ENCODE data around the gene TOP2A.

TOP2A gene

GRCh38 chr17:40453881-40454612 lies 36.4 kb upstream of the TOP2A start:
- in situ Hi-C loops (cut with MboI; ENCODE audit: low sequenced_read_pairs), result no loop called here

DNA sequence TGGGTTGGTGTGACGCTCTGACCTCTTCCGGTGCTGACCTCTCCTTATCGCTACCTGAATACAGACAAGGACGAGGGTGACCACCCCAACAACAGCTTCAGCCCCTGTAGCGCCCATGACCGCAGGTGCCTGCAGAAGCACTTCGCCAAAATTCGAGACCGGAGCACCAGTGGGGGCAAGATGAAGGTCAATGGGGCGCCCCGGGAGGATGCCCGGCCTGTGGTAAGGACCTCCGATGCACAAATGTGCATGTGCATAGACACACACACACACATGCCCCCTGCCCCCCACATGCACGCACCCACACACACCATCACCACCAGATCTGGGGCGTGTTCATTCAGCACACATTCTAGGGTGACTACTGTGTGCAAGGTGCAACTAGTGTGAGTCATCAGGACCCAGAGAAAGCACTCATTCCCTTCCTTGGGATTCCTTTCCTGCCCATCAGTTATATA lies 35.3 kb upstream of the TOP2A start:
- in situ Hi-C loops (cut with MboI; ENCODE audit: low sequenced_read_pairs), result no loop called here

- in situ Hi-C loops (cut with MboI; ENCODE audit: low sequenced_read_pairs), result no loop called here
Observed at GRCh38 chr17:40452216-40452787, 34.6 kb upstream of the TOP2A start.

GRCh38 chr17:40451420-40451819 lies 33.7 kb upstream of the TOP2A start:
- in situ Hi-C loops (cut with MboI; ENCODE audit: low sequenced_read_pairs), result no loop called here

DNA sequence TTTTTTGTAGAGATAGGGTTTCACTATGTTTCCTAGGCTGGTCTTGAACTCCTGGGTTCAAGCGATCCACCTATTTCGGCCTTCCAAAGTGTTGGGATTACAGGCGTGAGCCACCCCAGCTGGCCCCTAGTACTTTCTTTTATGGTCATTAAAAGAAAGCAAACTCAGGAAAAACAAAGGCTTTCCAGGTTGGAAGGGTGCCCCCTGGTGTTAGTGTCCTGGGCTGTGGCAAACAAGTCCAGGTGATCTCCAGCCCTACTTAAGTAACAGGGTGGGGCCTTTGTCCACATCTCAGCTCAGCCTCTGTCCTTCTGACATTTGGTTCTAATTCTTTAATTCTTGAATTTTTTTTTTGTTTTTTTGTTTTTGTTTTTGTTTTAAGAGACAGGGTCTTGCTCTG lies 32.5 kb upstream of the TOP2A start:
- in situ Hi-C loops (cut with MboI; ENCODE audit: low sequenced_read_pairs), result no loop called here

- in situ Hi-C loops (cut with MboI; ENCODE audit: low sequenced_read_pairs), result no loop called here
Observed at GRCh38 chr17:40448639-40449261, 31.1 kb upstream of the TOP2A start.

DNA sequence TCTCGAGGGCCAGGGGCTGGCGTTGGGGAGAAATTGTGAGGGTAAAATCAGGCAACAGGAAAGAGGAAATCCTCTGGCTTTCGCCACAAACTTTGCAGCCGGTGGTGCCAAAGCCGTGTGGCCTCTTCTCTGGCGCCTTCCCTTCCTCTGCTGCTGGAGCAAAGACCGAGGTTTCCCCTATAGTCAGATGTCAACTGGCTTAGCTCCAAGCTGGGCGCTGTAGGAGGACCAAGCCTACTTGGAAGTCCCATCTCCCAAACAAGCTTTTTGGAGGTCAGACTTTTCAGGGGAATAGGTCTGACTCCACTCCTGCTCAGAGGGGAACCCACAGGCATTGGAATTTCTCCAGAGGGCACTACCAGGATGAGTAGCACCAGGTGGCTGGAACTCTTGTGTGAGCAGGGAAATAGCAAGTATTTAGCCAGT lies 30.5 kb upstream of the TOP2A start:
- in situ Hi-C loops (cut with MboI; ENCODE audit: low sequenced_read_pairs), result no loop called here

DNA sequence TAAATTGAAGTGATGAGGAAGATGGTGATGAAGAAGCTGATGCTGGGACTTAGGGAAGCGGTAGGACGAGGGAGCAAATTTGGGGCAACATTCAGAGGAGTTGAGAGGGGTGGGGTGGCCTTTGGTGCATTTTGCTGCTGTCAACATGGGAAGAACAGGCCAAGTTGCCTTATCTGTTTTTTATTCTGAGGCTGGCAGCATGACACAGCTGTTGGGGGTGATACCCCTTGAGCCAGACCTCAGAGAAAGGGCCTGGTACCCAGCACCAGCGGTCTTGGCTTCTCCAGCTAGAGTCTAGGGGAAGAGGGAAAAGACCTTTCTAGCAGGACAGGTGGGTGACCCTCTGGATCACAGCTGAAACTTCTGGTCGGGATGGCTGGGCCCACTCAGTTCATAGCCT lies 30.1 kb upstream of the TOP2A start:
- in situ Hi-C loops (cut with MboI; ENCODE audit: low sequenced_read_pairs), result no loop called here

DNA sequence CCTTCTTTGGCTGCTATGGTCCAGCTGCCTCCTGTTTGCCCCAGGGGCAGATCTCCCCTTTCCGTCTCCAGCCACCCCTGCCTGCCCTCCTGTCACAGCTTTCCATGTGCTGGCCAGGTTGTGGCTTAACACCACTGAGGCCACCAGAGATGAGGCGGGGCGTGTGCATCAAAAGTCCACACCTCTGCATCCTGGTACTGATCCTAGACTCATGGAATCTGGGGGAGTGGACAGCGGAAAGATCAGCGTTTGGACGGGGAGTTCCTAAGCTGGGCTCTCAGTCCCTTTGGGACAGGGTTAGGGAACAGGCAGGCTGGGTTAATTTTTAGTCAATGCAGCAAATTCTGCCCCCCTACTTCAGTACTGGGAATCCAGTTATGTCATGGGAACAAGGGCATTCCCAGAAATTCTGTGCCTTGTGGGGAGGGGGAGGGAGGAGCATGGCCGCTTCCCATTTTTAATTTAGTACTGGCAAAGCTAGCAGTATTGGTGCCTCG lies 29.5 kb upstream of the TOP2A start:
- in situ Hi-C loops (cut with MboI; ENCODE audit: low sequenced_read_pairs), result no loop called here

DNA sequence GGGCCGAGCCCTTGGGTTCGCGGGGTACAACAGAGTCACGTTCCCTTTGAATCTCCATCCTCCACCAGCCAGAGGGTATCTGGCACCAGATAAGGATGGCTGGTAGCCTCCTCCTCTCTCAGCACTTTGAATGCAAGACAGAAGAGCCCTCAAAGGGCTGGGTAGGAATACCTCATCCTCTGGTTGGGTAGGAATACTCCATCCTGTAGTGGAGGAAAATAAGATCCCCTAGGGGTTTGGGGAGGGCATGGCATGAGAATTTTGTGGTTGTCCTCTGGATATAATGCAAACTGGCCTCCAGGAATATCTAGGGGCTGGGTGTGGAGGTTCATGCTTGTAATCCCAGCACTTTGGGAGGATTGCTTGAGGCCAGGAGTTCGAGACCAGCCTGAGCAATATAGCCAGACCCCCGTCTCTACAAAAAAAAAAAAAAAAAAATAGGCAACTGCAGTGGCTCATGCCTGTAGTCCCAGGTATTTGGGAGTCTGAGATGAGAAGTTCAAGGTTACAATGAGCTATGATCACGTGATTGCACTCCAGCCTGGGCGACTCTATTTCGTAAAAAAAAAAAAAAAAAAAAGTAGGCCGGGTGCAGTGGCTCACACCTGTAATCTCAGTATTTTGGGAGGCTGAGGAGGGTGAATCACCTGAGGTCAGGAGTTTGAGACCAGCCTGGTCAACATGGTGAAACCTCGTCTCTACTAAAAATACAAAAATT lies 28.2 kb upstream of the TOP2A start:
- in situ Hi-C loops (cut with MboI; ENCODE audit: low sequenced_read_pairs), result no loop called here

DNA sequence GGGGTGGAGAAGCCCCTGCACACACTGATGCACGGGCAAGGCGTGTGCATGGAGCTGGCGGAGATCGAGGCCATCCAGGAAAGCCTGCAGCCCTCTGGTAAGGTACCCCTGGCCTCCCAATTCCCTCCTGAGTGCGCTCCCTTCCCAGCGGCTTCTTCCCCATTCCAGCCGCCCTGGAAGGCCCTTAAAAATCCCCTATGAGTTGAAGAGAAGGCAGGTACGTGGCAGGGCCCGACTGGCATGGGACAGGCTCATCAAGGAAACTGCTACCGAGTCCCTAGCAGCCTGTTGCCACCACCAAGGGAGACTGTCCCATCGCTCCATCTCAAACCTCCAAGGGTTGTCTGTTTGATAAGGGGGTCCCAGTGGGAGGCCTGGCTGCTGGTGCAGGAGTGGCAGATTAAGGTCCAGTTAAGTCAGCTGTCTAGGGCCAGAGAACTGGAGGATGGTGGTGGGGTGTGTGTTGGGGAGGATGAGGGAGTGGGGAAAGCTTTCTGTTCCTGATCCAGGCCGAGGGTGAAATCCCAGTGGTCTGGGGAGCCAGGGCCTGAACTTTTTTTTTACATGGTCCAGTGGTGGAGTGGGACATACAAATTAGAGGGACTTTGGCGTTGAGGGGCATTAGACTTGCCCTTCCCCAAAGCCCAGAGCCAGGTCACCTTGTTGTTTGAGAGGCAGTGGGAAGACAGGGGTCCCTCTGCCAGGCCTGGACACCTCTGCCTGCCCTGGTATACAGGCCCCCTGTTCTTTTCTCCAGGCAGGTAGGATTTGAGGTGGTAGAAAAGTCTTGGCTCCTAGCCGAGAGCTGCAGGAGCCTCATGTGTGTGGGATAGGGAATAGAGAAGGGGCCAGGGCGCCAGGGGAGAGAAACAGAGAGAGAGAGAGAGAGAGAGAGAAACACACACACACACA lies 26.5 kb upstream of the TOP2A start:
- in situ Hi-C loops (cut with MboI; ENCODE audit: low sequenced_read_pairs), result no loop called here

- in situ Hi-C loops (cut with MboI; ENCODE audit: low sequenced_read_pairs), result no loop called here
Observed at GRCh38 chr17:40443196-40443987, 25.7 kb upstream of the TOP2A start, which contains the start of gene IGFBP4. IGFBP4 (plus strand) TSS chr17:40443450; CDS start chr17:40443736, 286 bp downstream.

DNA sequence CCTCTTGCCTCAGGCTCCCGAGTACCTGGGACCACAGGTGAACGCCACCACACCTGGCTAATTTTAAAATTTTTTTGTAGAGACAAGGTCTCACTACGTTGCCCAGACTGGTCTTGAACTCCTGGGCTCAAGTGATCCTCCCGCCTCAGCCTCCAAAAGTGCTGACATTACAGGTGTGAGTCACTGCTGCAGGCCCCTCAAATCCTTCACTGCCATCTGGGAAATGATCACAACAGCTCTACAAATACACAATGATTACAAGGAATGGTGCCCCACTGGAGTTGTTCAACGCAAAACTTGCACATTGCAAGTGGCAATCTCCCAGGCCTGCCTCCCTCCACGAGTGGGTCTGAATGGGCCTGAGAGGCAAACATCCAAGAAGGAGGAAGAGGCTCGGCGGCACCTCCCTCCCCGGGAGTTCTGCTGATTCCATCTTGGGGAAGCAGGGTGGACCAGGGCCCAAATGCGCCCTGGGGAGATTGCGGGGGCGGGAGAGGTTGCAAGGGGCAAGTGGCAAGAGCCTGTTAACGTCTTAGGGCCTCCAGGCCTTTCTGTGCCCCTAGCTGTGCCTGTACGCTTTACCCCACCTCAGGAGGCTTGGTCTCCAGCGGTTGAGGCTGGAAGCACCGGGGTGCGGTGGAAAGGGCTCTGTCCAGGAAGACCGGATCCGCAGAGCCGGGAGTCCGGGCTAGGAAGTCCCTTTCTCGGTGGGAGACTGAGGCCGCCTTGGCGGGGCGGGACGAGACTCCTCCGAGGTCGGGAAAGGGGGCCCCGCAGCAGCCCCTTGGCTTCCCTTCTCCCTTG lies 24.9 kb upstream of the TOP2A start:
- in situ Hi-C loops (cut with MboI; ENCODE audit: low sequenced_read_pairs), result no loop called here

DNA sequence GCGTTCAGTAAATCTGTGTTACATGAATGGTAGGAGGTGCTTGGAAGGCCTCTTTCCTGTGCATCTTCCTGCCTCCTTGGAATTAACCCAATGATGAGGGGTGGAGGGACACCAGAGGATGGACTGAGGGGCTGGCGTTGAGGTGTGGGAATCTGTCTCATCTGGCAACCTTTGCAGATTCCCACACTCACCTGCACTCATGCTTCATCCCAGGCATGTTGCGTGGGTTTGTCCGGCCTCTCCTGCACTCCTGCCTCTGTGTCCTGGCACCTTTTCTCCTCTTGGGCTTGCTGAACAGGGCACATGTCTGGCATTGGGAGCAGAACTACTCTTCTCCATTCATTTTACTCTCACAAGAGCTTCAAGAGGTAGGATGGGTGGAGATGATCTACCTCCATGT lies 22.5 kb upstream of the TOP2A start:
- in situ Hi-C loops (cut with MboI; ENCODE audit: low sequenced_read_pairs), result no loop called here

DNA sequence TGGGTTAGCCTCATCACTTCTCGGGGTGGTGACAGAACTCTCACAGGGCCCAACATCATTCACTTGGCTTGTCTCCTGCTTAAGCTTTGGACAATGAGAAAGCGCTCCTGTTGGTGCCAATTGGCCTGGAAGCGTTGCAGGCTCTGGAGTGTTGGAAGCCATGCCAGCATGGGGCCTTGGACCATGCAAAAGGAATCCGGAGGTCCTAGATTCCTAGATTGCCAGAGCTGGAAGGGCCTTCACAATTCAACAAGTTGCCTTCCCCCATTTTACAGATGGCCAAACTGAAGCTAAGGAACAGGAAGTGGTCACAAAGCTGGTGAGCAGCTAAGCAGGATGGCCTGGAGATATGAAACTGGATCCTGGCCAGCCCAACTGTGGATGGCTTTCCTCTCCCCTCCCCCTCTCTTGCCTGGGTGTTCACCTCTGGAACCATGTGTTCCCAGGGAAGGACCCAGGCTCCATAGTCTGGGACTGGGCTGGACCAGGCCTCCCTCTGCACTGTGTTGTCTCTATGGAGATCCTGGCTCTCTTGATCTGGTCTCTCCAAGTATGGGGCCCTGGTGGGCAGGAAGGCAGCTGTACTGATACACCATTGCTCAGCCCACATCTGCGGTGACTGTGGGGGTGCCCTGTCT lies 19.5 kb upstream of the TOP2A start:
- in situ Hi-C loops (cut with MboI; ENCODE audit: low sequenced_read_pairs), result no loop called here

DNA sequence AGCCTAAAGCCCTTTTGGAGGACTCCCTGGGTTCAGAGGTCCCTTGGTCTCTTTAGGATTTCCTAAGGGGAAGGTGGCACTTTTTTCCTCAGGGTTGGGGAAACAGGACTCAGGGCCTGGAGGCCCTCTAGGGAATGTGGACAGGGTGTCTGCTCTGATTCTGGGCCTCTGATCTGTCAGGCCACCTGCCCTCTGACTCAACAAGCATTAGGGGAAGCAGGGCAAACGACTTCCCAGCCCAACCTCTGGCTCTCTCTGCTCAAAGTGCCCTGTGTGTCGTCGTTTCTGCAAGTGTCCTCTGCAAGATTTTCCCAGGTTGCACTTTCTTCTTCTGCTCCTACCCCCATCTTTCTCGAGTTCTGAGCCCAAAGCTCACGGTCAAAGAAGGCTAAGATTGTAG lies 18.9 kb upstream of the TOP2A start:
- in situ Hi-C loops (cut with MboI; ENCODE audit: low sequenced_read_pairs), result no loop called here

- in situ Hi-C loops (cut with MboI; ENCODE audit: low sequenced_read_pairs), result no loop called here
Observed at GRCh38 chr17:40433551-40434415, 16.1 kb upstream of the TOP2A start.

Measured in HL-60/S4 treated with retinoic acid at 250 ng/mL for 4 days and 3 days (cell line).